ENCODE measurements around the gene KRTAP12-4.

Gene KRTAP12-4

GRCh38 chr21:44609193-44609592 lies 45.3 kb downstream of the KRTAP12-4 start:
- H3K9me3 Mint-ChIP-seq: peaks cover 40% of the 10 kb centered on the region
- no peaks in the 10 kb centered on the region for H3K4me1 Mint-ChIP-seq
- peaks cover 8% of the 10 kb centered on the region for H3K27me3 Mint-ChIP-seq (ENCODE audit: low read depth)
- H3K4me3 Mint-ChIP-seq: no peak overlapping the region
- H3K27ac Mint-ChIP-seq: no peak overlapping the region
- TF ChIP-seq CTCF (IDR thresholded peaks at IDR 0.05; ENCODE audit: unreplicated experiment in 3 of 3): no peak
- peaks cover 3% of the 10 kb centered on the region for H3K36me3 Mint-ChIP-seq (ENCODE audit: low read depth)

GRCh38 chr21:44606495-44606894 lies 48.0 kb downstream of the KRTAP12-4 start:
- Mint-ChIP-seq H3K4me1 (no peaks in the 10 kb centered on the region), H3K27me3 (ENCODE audit: low read depth) (peaks cover 14% of the 10 kb centered on the region), H3K9me3 (peaks cover 39% of the 10 kb centered on the region), H3K4me3 (no peak overlapping the region), H3K27ac (no peak overlapping the region), H3K36me3 (ENCODE audit: low read depth) (peaks cover 3% of the 10 kb centered on the region)
- TF ChIP-seq CTCF (IDR thresholded peaks at IDR 0.05; ENCODE audit: unreplicated experiment in 3 of 3): no peak

Data from nephron (organoid).